HPDE6-E6E7 (cell line): ENCODE data around the gene IDH3A.
"Not testable (repeated sequence)": the region's sequence is repeated elsewhere in the genome, so short reads cannot be mapped to it uniquely, and the experiment has no call there.

ENCODE experiments used
- DNase-seq: peaks from one replicate; pipeline ENCODE4 v3.0.0; 2011; ENCODE audit warnings: missing footprints; ENCODE audit errors: extremely low spot score

The IDH3A gene

DNA sequence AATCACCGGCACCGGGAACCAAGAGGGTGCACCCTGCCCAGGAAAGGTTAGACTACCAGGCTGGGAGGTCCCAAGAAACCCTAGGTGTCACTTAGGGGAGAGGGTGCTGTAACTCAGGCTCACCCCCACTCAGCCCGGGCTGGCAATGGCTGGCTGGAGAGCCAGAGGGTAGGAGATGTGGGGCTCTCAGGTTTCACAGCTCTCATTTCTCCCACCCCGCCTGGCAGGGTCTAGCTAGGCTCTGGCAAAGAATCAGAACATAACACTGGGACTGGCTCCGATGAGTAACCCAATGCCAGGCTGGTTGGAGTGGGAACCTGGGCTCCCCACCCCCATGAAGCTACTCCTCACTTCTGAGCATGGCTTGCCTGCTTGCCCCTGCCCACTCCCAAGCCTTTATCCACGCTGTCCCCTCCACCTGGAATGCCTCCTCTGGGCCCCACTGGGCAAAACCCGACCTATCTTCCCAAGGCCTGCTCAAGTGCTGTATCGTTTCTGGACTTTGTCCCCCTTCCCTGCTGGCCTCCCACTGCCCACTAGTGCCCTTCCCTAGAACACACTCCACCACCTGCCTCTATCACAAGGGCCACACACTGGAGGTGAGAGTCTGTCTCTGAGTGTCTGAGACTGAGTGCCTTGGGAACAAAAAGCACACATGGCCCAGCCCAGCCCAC, 19.9 kb upstream of the IDH3A start:
- no peak for DNase-seq

GRCh38 chr15:78129751-78130287, 19.3 kb upstream of the IDH3A start:
- no peak for DNase-seq

DNA sequence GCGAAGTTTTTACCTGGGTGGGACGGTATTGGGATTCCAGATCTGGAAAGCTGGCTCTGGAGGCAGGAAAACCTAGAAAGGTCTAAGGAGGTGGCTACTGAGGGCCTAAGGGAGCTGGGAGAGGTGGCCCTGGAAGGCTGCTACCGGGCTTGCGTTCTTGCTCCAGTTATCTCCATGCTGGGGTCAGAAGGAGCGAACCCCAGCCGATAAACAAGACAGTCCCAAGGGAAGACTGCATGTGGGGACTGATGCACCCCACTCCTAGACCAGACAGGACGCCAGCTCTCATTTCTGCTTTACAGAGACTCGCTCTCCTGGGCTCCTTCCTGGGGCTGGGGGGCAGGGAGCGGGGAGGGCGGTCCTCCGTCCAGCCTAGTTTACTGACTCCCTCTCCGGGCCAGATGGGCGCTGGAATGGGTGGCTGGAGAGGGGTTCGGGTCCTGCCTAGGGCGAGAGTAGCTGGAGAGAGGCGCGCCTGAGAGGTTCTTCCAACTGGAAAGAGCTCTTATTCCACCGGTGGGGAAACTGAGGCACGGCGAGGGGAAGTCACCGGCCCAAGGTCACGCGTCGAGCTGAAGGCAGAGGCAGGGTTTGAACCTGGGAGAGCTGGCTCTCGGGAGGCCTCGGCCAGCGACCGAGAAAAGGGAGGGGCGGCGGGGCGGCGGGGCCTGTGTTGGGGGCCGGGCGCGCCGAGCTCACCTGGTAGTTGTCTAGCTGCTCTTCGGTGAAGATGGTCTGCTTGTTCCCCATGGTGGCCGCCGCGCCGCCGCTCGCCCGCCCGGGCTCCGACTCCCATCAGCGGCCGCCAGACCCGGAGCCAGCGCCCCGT, 18.5 kb upstream of the IDH3A start:
- DNase-seq, result no peak

- peak; percentile 61 for DNase-seq
Observed at GRCh38 chr15:78131295-78132061, 17.7 kb upstream of the IDH3A start, which contains the start of gene CIB2. Gene CIB2, minus strand, starts transcription at chr15:78131445. Its CDS starts 230 bp downstream, at chr15:78131215.

DNA sequence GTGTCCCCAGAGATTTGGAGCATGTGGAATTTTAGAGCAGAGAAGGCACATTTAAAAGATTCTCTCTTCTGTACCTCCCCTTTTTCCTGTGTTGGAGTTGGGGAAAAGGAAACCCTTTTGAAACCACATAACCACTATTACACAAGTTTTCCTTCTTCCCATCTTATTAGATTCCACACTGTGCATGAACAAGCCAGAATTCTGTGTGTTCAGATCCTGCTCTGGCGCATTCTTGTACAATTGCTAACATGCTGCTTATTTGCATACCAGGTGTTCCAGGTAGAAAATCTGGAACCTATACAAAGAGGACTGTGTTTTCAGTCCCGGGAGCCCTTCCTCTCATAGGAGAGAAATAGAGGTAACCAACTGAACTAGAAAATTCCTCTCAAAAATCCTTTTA, 15.4 kb upstream of the IDH3A start:
- DNase-seq, result peak; percentile 68

GRCh38 chr15:78139578-78139977, 9.6 kb upstream of the IDH3A start:
- DNase-seq, result no peak

DNA sequence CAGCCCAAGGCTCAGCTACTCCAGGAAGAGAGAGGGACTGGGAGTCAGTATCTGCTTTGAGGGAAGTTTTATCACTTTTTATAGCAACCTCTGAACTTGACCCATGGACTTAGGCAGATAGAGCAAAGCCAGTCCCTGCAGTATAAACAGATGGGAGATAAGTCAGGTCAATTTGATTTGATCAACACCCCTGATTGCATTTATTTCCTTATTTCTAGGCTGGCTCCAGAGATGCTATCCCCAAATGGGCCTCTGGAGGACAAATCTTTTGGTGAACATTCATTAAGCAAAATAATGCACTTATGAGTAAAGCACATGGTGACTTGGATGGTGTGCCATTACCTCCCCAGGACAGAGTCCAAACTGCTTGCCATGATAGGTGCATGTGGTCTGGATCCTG, 8.9 kb upstream of the IDH3A start:
- DNase-seq, result no peak

DNA sequence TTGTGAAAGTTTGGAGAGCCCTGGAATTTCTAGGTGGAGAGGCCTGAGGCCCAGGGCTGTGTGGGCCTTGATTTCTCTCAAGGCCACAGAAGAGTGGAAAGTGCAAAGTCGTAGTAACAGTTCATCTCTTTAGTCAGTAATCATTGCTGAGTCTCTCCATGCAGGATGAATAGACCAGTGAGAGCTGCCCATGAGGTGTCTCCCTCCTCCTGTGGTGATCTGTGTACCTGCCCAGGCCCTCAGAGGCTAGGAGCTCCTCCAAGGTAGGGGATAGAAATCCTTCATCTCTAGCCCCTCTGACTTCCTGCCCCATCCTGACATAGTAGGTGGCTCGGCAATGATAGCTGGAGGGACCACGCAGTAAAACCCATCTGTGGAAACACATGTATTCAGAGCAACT, 6.8 kb upstream of the IDH3A start:
- no peak for DNase-seq

GRCh38 chr15:78146425-78147154, 2.6 kb upstream of the IDH3A start:
- DNase-seq, result no peak

- DNase-seq, result no peak
Observed at GRCh38 chr15:78147566-78147965, 1.6 kb upstream of the IDH3A start.

GRCh38 chr15:78148392-78149067, 632 bp upstream of the IDH3A start:
- no peak for DNase-seq

DNA sequence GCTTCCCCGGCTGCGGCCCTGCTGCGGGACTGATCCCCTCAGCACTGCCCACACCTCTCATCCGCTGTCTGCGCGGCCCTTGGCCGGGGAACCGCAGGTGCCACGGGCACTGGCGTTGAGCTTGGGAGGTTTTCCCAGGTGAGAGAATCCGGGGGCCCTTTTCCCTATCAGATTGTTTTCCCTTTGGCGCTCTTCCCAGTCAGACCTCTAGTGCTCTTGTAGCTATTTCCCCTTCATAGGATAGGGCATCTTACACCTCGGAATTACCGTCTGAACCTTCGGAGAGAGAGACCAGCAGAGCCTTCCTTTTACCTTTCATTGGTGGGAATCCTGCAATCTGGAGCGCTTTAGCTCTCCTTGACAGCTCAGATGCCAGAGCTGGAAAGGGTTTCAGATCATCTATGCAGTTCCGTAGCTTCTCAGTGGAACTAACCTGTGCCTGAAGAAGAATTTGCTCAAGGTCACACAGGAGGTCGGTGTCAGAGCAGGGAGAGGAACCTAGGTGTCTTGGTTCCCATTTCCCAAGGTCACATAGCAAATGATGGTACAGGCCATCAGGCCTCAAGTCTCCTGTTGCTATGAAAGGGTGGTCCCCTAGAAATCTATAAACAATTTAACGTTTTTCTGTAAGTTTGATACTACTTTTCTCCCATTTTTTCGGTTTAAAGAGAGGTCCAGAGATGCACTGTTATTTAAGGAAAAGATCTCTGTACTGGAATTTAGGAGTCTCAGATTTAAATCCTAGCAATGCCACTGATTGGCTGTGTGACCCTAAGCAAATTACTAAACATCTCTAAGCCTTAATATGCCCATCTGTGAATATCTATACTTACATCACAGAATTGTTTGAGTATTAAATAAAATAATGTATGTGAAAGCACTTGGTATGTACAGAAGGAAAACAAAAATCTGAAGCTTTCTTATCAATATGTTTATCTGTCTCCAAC, 916 bp downstream of the IDH3A start:
- no peak for DNase-seq

DNA sequence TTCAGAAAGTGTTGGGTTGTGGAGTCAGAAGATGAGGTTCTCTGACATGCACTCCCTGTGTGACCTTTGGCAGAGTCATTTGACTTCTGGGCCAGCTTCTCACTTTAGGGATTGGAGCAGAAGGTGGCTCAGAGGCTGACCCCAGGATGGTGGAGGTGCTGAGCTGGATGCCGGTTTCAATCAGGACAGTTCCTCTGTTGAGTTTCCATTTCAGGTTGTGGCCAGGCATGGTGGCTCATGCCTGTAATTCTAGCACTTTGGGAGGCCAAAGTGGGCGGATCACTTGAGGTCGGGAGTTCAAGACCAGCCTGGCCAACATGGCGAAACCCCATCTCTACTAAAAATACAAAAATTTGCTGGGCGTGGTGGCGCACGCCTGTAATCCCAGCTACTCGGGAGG, 1.9 kb downstream of the IDH3A start:
- DNase-seq, result not testable (repeated sequence)

DNA sequence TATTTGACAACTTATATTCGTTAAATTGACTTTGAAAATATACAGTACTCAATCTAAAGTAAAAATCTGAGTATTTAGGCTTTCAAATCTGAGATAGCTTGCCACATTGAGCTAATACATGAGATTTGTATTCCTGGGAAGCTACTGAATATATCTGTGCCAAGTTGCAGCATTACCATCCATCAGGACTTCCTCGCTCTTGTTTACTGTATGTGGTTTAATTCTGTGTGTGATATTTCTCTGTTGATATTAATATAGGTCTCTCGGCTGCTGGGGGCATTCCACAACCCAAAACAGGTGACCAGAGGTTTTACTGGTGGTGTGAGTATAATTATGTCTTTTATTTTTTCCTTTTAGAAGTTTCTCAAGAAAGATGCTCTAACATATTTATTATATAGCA, 5.8 kb downstream of the IDH3A start:
- DNase-seq, result no peak

DNA sequence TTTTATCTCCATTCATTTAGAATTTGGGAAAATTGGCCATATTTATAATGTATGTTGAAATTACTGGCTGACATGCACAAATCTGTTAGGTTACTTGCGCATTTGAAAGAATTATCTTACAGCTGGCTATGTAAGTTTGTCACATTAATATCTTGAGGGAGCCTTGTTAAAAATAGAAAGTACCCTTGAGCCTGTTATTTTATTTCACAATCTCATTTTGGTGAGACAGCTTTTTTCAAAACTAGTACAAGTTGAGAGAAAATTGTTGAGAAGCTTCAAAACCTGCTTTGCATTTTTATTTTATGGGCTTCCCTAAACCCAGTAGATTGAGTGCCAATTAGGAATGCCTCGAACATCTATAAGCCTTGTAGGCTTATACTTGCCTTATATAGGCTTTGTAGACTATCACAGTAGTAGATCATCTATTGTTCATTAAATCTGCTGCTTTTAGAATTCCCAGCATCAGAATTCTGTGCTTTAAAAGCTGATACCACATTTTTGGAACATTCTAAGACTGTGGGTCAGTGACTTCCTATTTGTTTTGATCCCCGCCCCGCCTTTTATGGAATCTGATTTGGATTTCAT, 6.3 kb downstream of the IDH3A start:
- no peak for DNase-seq

GRCh38 chr15:78156653-78157052, 7.5 kb downstream of the IDH3A start:
- DNase-seq, result no peak

DNA sequence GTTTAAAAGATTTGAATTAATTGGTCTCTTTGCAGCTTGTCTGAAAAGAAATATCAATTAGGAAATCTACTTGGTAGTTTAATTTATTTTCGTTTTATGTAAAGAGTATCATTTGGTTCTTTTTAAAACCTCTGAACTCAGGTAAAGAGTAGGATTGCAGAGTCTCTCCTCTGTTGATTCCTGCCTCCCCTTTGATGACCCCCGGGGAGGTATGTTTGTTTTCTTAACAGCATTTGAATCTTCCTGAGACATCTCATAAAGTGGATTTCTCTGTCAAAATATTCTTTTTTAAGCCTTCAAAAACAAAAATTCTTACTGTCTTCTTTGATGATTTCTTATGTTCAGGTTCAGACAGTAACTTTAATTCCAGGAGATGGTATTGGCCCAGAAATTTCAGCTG, 8.0 kb downstream of the IDH3A start:
- DNase-seq, result no peak

DNA sequence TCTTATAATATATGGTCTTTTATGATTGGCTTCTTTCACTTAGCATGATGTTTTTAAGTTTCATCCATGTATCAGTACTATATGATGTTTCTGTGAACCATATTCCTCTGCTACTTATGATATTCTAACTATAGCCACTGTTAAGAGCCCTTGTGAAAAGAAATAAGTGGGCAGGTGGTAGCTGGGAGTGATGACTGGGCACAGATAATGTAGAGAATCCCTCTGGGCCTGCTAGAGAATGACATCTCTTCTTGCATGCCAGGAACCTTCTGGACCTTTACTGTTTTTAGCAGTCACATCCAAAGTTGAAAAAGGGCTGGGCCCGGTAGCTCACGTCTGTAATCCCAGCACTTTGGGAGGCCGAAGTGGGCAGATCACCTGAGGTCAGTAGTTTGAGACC, 10.2 kb downstream of the IDH3A start:
- no peak for DNase-seq

GRCh38 chr15:78162038-78162437, 12.9 kb downstream of the IDH3A start:
- DNase-seq, result no peak
